Breast epithelium (tissue), 4 donors: Measurements from ENCODE around the gene GTPBP1. TPM values are rescaled to one million over a fixed set of nuclear protein-coding genes. Genes with fewer than 3 reads are reported as not detected.
A peak's percentile ranks its signal among the peaks of the same experiment; 100 is the strongest.

Source experiments
- DNase-seq, 2 donors: peaks; one replicate each; pipeline ENCODE4 v3.0.0-alpha.2; 2019; ENCODE audit warnings: low spot score in 2 of 2
- H3K27ac ChIP-seq, 2 donors: fragments of 200-600 bp; sonication (generic) in 1 of 2; one replicate each; pipeline ENCODE4 v1.5.1; 2016 to 2019; ENCODE audit warnings: mild to moderate bottlenecking in 1 of 2
- H3K27me3 ChIP-seq, 2 donors: fragments of 200-600 bp; sonication (generic) in 1 of 2; one replicate each; pipeline versions ENCODE4 v1.5.1 to v1.6.0; 2017 to 2019; ENCODE audit warnings: control low read depth in 1 of 2, mild to moderate bottlenecking in 1 of 2
- H3K36me3 ChIP-seq: fragments of 200-600 bp; one replicate; pipeline ENCODE4 v1.5.1; 2019
- H3K4me1 ChIP-seq, 2 donors: fragments of 200-600 bp; sonication (generic); one replicate each; pipeline ENCODE4 v1.5.1; 2016 to 2019; ENCODE audit warnings: control low read depth in 1 of 2
- H3K4me3 ChIP-seq, 3 donors: fragments of 200-600 bp; sonication (generic); 1 replicate in 2 of 3; 2 replicates in 1 of 3; pipeline ENCODE4 v1.5.1; 2016 to 2019; ENCODE audit warnings: mild to moderate bottlenecking in 3 of 3, moderate library complexity in 2 of 3
- H3K9me3 ChIP-seq, 2 donors: fragments of 200-600 bp; sonication (generic) in 1 of 2; one replicate each; pipeline ENCODE4 v1.5.1; 2016 to 2019; ENCODE audit warnings: control low read depth in 1 of 2
- CTCF ChIP-seq, 3 donors: fragments of 450-650 bp; IDR thresholded peaks; one replicate each; pipeline ENCODE4 v1.5.1; 2016 to 2017; ENCODE audit warnings: antibody characterized with exemption in 3 of 3, mild to moderate bottlenecking in 3 of 3, moderate library complexity in 3 of 3
- POLR2A ChIP-seq: fragments of 450-650 bp; IDR thresholded peaks from one replicate; pipeline ENCODE4 v1.6.1; 2016; ENCODE audit warnings: antibody characterized with exemption, mild to moderate bottlenecking, moderate library complexity
- POLR2AphosphoS5 ChIP-seq, 3 donors: sonication (generic); formaldehyde crosslinking; IDR thresholded peaks; one replicate each; pipeline ENCODE4 v1.6.1; 2017; ENCODE audit warnings: antibody characterized with exemption in 3 of 3
- intact Hi-C: fragments of 100-400 bp; cut with DNase I; formaldehyde crosslinking; loops from one replicate; pipeline ENCODE4 v1.15.1; 2023; ENCODE audit warnings: low total_unique reads
- total RNA-seq, 3 donors: library from RNA; depleted of rRNA; stranded (reverse); fragments of >200 nt; gene quantifications; one replicate each; pipeline ENCODE4 v1.1.0, GENCODE V29; 2016

Gene GTPBP1
- total RNA-seq, 3 donors from 2014 or later, result 32.3 to 58.7 (median 56.9) TPM

- peak overlapping the region in 1 of 2 donors; percentile 33 for H3K27ac ChIP-seq
Observed at GRCh38 chr22:38737302-38738060, 31.7 kb downstream of the GTPBP1 start.

GRCh38 chr22:38738475-38739070 lies 32.8 kb downstream of the GTPBP1 start:
- no peak overlapping the region for H3K4me3 ChIP-seq
- H3K4me1 ChIP-seq, result peaks cover 0 to 1% of the 10 kb centered on the region in 2 donors
- H3K27me3 ChIP-seq, result no peaks in the 10 kb centered on the region
- no peak for DNase-seq
- TF ChIP-seq POLR2A (no peak), POLR2AphosphoS5 (IDR thresholded peaks at IDR 0.05) (no peak), CTCF (IDR thresholded peaks at IDR 0.05) (no peak)
- H3K27ac ChIP-seq, result peak overlapping the region in 1 of 2 donors; percentile 5
- peaks cover 39% of the 10 kb centered on the region for H3K36me3 ChIP-seq
- no peaks in the 10 kb centered on the region for H3K9me3 ChIP-seq
- intact Hi-C loops, result no loop called here

More at GRCh38 chr22:38737302-38738060, 31.7 kb downstream of the GTPBP1 start:
- Histone ChIP-seq H3K36me3 (peaks cover 34% of the 10 kb centered on the region), H3K27me3 (no peaks in the 10 kb centered on the region), H3K9me3 (no peaks in the 10 kb centered on the region), H3K4me3 (no peak overlapping the region), H3K4me1 (peaks cover 5 to 10% of the 10 kb centered on the region in 2 donors)
- DNase-seq, result no peak
- intact Hi-C loops, result no loop called here
- TF ChIP-seq POLR2A, result no peak
- no peak for TF ChIP-seq POLR2AphosphoS5 (IDR thresholded peaks at IDR 0.05)
- TF ChIP-seq CTCF (IDR thresholded peaks at IDR 0.05), result no peak

GRCh38 chr22:38739300-38740055 lies 33.7 kb downstream of the GTPBP1 start:
- intact Hi-C loops, result loop anchor here (5.0 kb wide), 1 partner anchor 903 kb away; no protein-coding TSS in a partner anchor
- TF ChIP-seq CTCF (IDR thresholded peaks at IDR 0.05), result no peak
- TF ChIP-seq POLR2AphosphoS5 (IDR thresholded peaks at IDR 0.05), result no peak
- TF ChIP-seq POLR2A, result no peak
- peaks cover 41% of the 10 kb centered on the region for H3K36me3 ChIP-seq

GRCh38 chr22:38740116-38740723 lies 34.5 kb downstream of the GTPBP1 start:
- Histone ChIP-seq H3K4me1 (no peaks in the 10 kb centered on the region), H3K4me3 (no peak overlapping the region), H3K27me3 (no peaks in the 10 kb centered on the region), H3K27ac (no peak overlapping the region), H3K9me3 (no peaks in the 10 kb centered on the region), H3K36me3 (peaks cover 48% of the 10 kb centered on the region)
- no peak for DNase-seq
- intact Hi-C loops, result loop anchor here (5.0 kb wide), 1 partner anchor 902 kb away; no protein-coding TSS in a partner anchor
- TF ChIP-seq POLR2AphosphoS5 (IDR thresholded peaks at IDR 0.05) (no peak), CTCF (IDR thresholded peaks at IDR 0.05) (no peak), POLR2A (no peak)

More at GRCh38 chr22:38739300-38740055, 33.7 kb downstream of the GTPBP1 start:
- Histone ChIP-seq H3K4me3 (no peak overlapping the region), H3K27ac (peak overlapping the region in 1 of 2 donors; percentile 3), H3K27me3 (no peaks in the 10 kb centered on the region), H3K9me3 (no peaks in the 10 kb centered on the region), H3K4me1 (no peaks in the 10 kb centered on the region)
- DNase-seq, result no peak
